Effector memory CD4-positive, alpha-beta T cell (primary cell): ENCODE results near the gene CTNNA2.

Experiments
- DNase-seq, 3 donors: peaks; one replicate each; pipeline ENCODE4 v3.0.0-alpha.2; 2020
- H3K27ac ChIP-seq: 2 replicates; pipeline ENCODE4 v1.7.0; 2013; ENCODE audit warnings: mild to moderate bottlenecking, low read length, moderate library complexity; ENCODE audit not compliant: insufficient read depth, poor library complexity, severe bottlenecking
- H3K27me3 ChIP-seq: replicated peaks from 2 replicates; pipeline ENCODE4 v1.7.0; 2013; ENCODE audit warnings: mild to moderate bottlenecking, low read length; ENCODE audit not compliant: insufficient read depth, control insufficient read depth, poor library complexity, severe bottlenecking
- H3K36me3 ChIP-seq: 2 replicates; pipeline ENCODE4 v1.7.0; 2013; ENCODE audit warnings: mild to moderate bottlenecking, low read length, moderate library complexity; ENCODE audit not compliant: control insufficient read depth, insufficient read depth
- H3K4me1 ChIP-seq: 2 replicates; pipeline ENCODE4 v1.7.0; 2013; ENCODE audit warnings: low read length, mild to moderate bottlenecking; ENCODE audit not compliant: control insufficient read depth, insufficient read depth, poor library complexity, severe bottlenecking
- H3K4me3 ChIP-seq: 2 replicates; pipeline ENCODE4 v1.7.0; 2013; ENCODE audit warnings: low read length, low read depth, mild to moderate bottlenecking; ENCODE audit not compliant: insufficient read depth, poor library complexity, severe bottlenecking
- H3K9me3 ChIP-seq: 2 replicates; pipeline ENCODE4 v1.7.0; 2013; ENCODE audit warnings: mild to moderate bottlenecking, low read length, moderate library complexity; ENCODE audit not compliant: control insufficient read depth
- total RNA-seq, 3 donors: gene quantifications; one replicate each; lab custom pipeline; 2026; lab: John Stamatoyannopoulos, UW

CTNNA2 gene
- total RNA-seq: 0 reads per million in 3 donors

DNA sequence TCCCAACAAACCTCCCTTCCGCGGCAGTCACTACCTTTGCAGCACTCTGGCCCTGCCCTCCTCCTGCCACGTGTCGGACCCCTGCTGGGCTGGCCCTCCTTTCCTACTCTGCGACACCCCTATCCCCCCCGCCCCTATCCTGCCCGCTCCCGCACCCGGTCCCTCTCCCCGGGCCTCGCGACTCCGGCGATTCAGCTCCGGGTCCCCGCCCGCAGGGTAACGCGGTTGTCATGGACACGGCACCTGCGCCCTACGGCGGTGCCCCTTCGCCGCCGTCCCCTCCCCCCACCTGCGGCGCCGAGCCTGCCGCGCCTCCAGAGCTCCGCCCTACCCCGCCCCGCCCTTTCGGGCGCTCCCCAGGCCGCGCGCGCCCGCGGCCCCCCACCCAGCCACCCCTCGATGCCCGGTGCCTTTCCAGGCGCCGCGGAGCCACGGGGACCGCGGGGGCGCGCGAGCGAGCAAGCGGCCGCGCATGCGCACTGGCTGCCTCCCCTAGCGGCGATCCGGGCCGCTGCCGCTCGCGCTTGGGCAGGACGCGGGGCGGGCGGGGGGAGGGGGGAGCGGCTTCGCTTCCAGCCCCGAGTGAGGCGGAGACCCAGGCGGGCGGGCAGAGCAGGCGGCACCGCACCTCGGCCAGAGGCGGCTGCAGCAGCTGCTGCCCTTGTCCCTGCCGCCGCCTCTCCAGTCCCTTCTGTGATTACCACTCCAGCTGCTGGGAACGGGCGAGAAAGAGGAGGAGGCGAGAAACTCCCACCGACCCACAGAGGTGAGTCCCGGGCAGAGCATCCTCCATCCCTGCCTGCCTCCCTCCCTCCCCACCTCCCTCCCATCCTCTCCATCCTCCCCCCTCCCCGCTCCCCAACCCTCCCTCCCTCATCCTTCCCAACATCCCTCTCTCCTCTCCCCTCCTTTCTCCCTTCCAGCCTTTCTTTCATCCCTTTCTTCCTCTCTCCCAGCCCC lies at the start of gene CTNNA2:
CTNNA2 (plus strand) TSS at position 610 of the 960 bp plus-strand sequence.
- DNase-seq: no peak
- Histone ChIP-seq H3K27me3 (no peaks in the 10 kb centered on the region), H3K4me3 (no peak within 1 kb of the TSS)

DNA sequence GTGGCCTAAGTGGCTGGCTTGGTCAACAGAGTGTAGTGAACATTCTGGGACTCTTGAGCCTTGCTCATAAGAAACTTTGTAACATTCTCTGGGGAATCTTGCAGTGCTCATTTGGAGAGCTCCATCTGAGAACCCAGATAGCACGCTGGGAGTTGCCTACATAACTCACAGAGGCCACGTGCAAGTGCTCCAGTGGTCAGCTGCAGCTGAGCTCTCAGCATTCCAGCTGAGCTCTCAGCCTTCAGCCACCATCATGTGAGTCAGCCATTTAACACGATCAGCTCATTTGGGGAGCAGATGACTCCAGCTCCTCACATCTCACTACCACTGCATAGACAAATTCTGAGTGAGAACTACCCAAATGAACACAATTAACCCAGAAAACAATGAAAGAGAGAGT lies 25.5 kb upstream of the CTNNA2 start:
- no peaks in the 10 kb centered on the region for H3K4me1 ChIP-seq
- no peak overlapping the region for H3K4me3 ChIP-seq
- no peaks in the 10 kb centered on the region for H3K9me3 ChIP-seq
- DNase-seq: no peak
- H3K27me3 ChIP-seq: no peaks in the 10 kb centered on the region
- H3K27ac ChIP-seq: no peak overlapping the region
- H3K36me3 ChIP-seq: no peaks in the 10 kb centered on the region

More for the DNA sequence above, at the start of gene CTNNA2:
- Histone ChIP-seq H3K4me1 (no peaks in the 10 kb centered on the region), H3K36me3 (no peaks in the 10 kb centered on the region), H3K27ac (no peak within 1 kb of the TSS), H3K9me3 (no peaks in the 10 kb centered on the region)

DNA sequence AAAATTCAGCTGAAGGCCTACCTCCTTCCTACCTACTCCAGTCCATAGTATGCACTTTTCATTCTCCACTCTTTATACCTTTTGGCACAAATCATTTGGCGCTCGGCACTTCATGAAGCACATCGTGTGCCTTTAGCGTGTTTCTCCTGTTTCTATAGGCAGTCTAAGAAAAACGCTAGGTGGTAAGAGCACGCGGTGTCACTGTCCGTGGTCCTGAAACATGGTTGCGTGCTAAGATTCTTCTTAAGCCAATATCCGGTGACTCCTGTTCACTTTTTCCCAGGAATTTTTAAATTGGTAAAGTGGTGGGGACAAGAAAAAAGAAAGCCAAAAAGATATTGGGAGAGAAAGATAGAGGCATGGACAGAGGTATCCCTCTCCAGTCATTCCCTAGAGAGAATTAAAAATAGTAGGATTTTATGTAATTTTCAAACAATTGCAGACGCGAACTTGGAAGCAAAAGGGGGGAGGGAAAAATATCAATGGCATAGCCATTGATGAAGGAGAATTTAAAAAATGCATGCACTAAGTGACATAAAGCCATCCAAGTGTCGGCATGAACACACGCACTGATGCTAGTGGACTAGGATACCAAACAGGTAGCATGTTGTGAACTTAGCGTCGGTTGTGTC lies 1.4 kb upstream of the CTNNA2 start:
- Histone ChIP-seq H3K27ac (no peak overlapping the region), H3K9me3 (no peaks in the 10 kb centered on the region), H3K4me1 (no peaks in the 10 kb centered on the region), H3K4me3 (no peak overlapping the region), H3K36me3 (no peaks in the 10 kb centered on the region), H3K27me3 (no peaks in the 10 kb centered on the region)
- DNase-seq: no peak

DNA sequence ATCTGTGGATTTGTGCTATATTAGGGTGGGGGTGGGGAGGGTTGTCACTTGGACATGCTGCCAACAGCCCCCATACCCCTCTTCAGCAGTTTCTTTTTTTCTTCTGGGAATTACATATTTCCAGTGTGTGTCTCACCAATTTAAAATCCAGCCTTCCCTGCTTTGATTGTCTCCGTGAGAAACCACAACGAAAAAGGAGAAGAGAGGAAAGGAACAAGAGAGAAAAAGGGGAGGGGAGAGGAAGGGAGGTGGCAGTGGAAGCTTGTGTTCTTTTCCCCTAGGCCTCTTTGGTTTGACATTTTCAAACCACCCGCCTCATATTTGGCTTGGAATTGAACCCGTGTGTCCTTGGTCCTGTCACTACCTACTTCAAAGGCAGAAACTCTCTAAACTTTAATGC lies 860 bp downstream of the CTNNA2 start:
- no peak overlapping the region for H3K27ac ChIP-seq
- no peaks in the 10 kb centered on the region for H3K9me3 ChIP-seq
- no peaks in the 10 kb centered on the region for H3K36me3 ChIP-seq
- no peak overlapping the region for H3K4me3 ChIP-seq
- no peaks in the 10 kb centered on the region for H3K4me1 ChIP-seq
- H3K27me3 ChIP-seq: no peaks in the 10 kb centered on the region
- DNase-seq: no peak

DNA sequence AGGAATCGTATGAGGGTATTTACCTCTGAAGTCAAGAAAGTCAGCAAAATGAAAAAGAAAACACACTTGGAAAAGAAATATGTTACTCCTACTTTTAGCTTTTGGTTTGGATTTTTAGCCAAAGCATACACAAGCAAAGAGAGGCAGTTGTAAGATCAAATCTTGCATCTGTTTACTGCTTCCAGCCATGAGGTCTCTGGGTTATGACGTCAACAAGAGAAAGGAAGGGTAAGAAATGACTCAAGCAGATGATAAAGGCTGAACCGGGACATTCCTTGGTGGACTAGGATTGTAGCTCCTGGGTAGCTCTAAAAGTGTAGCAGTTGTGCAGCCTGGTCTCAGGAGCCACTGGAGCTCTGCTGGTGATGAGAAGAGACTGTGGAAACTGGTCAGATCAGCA lies 16.8 kb downstream of the CTNNA2 start:
- H3K27ac ChIP-seq: no peak overlapping the region
- no peaks in the 10 kb centered on the region for H3K36me3 ChIP-seq
- no peaks in the 10 kb centered on the region for H3K4me1 ChIP-seq
- no peak overlapping the region for H3K4me3 ChIP-seq
- no peaks in the 10 kb centered on the region for H3K27me3 ChIP-seq
- H3K9me3 ChIP-seq: no peaks in the 10 kb centered on the region
- no peak for DNase-seq

DNA sequence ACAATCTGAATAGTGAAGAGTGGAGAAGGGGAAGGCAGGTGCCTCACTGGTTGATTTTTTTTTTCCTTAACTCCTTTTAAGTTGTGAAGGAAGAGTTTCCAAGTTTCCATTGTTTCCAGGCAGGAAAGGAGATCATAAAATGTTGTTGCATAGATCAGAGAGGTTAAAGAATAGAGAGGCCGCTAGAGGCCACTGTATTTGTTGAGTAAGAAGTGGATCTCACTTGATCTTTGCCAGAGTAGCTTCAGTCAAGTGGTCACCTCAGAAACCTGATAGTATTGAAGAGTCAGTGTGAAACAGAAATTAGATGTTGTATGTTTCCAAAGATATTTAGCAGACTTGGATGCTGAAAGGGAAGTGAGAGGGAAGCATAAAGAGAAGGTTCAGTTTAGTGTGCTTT lies 17.6 kb downstream of the CTNNA2 start:
- Histone ChIP-seq H3K36me3 (no peaks in the 10 kb centered on the region), H3K27me3 (no peaks in the 10 kb centered on the region), H3K9me3 (no peaks in the 10 kb centered on the region), H3K4me1 (no peaks in the 10 kb centered on the region), H3K4me3 (no peak overlapping the region), H3K27ac (no peak overlapping the region)
- no peak for DNase-seq

DNA sequence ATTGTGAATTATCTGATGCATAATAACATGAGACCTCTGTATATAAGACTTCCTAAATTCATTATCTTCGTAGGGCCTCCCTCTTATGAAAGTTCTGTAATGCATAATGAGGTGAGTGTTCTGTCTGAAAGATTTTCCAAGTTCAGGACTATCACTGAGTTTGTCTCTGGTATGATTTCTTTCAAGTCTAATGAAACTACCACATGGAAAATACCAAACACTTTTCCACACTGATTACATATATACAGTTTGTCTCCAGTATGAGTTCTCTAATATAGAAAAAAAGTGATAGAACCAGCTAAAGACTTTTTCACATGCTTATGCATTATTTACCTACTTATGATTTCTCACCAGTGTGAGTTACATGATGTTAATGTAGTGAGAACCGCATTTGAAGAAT lies 34.7 kb downstream of the CTNNA2 start:
- Histone ChIP-seq H3K27ac (no peak overlapping the region), H3K36me3 (no peaks in the 10 kb centered on the region), H3K4me3 (no peak overlapping the region), H3K9me3 (peaks cover 8% of the 10 kb centered on the region), H3K27me3 (no peaks in the 10 kb centered on the region), H3K4me1 (no peaks in the 10 kb centered on the region)
- no peak for DNase-seq

DNA sequence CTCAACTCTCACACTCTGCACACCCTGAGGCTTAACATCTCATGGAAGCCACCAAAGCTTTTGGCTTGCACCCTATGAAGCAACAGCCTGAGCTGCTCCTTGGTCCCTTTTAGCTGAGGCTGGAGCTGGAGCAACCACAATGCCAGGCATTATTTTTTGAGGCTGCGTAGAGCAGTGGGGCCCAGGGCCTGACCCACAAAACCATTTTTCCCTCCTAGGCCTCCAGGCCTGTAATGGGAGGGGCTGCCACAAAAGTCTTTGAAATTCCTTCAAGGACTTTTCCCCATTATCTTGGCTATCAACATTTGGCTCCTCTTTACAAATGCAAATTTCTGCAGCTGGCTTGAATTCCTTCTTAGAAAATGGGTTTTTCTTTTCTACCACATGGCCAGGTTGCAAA lies 39.8 kb downstream of the CTNNA2 start:
- Histone ChIP-seq H3K36me3 (no peaks in the 10 kb centered on the region), H3K4me3 (no peak overlapping the region), H3K9me3 (peaks cover 8% of the 10 kb centered on the region), H3K27me3 (no peaks in the 10 kb centered on the region), H3K27ac (no peak overlapping the region), H3K4me1 (no peaks in the 10 kb centered on the region)
- no peak for DNase-seq

DNA sequence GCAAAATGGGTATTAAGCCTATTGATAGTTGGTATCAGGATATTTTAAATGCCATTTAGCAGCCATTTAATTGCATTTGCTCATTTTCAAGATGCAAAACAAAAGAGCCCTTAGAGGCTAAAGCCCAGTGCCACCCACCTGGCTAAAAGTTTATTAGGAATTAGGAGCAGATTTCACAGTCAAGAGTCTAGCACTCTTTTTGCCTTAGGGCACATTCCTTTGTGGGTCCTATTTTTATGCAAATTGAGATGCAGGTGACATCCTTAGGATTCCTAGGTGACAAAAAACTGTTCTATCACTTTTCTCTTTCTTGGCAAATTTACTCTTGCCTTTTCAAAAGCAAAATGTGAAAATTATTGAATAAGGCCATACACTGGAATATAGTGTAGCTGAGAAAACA lies 42.0 kb downstream of the CTNNA2 start:
- H3K4me3 ChIP-seq: no peak overlapping the region
- H3K36me3 ChIP-seq: no peaks in the 10 kb centered on the region
- no peak for DNase-seq
- H3K27me3 ChIP-seq: no peaks in the 10 kb centered on the region
- no peaks in the 10 kb centered on the region for H3K9me3 ChIP-seq
- H3K4me1 ChIP-seq: no peaks in the 10 kb centered on the region
- no peak overlapping the region for H3K27ac ChIP-seq

DNA sequence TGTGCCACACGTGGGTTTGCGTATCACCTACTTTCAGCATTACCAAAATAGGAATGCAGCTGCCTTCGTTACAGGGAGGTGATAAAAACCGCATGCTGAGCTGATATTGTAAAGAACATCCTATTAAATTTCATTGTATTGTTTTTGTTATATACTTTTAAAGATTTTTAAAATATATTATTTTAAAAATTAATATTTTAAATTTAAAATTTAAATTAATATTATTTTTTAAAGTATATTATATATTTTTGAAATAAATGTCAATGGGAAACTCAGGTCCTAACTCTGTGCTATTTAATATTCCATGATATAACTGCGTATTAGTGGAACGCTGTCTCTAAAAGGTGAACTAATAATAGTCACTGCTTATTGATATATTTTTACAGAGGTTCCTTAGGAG lies 51.2 kb downstream of the CTNNA2 start:
- H3K27me3 ChIP-seq: no peaks in the 10 kb centered on the region
- H3K27ac ChIP-seq: no peak overlapping the region
- H3K4me1 ChIP-seq: no peaks in the 10 kb centered on the region
- no peak overlapping the region for H3K4me3 ChIP-seq
- no peaks in the 10 kb centered on the region for H3K9me3 ChIP-seq
- DNase-seq: no peak
- H3K36me3 ChIP-seq: no peaks in the 10 kb centered on the region
